Activated CD4-positive, alpha-beta T cell treated with anti-CD3 and anti-CD28 coated beads, Interleukin-2, amount 50 U/mL, for 1 hour (primary cell): ENCODE results near the gene MGMT.

Source experiments
- DNase-seq: peaks from one replicate; pipeline ENCODE4 v3.0.0-alpha.2; 2020

Gene MGMT

GRCh38 chr10:129815898-129816655 lies 349.0 kb downstream of the MGMT start:
- no peak for DNase-seq

- no peak for DNase-seq
Observed at GRCh38 chr10:129816656-129817045, 349.6 kb downstream of the MGMT start.
